MCF 10A (cell line): Measurements from ENCODE around the gene TIMM29. TPM values are rescaled to one million over a fixed set of nuclear protein-coding genes. Genes with fewer than 3 reads are reported as not detected.
A peak's percentile ranks its signal among the peaks of the same experiment; 100 is the strongest.

Experiments used
- BruUV-seq: library from RNA; stranded (reverse); fragments of 400-500 nt; replicated peaks from 2 replicates; lab custom pipeline; 2021; lab: Mats Ljungman, UMichigan
- CTCF ChIA-PET: fragments of 300-600 bp; sonication (Branson Sonifier 250); formaldehyde crosslinking; extraction: SDS; loops from one replicate; lab custom pipeline; 2021; ENCODE audit warnings: antibody characterized with exemption, inconsistent platforms; lab: Yijun Ruan, JAX
- POLR2A ChIA-PET: fragments of 300-600, 350-650 bp; sonication (Branson Sonifier 250); formaldehyde crosslinking; extraction: SDS; loops from one replicate; lab custom pipeline; 2020; ENCODE audit warnings: antibody characterized with exemption, inconsistent platforms; lab: Yijun Ruan, JAX
- DNase-seq: peaks from one replicate; pipeline ENCODE4 v3.0.0-alpha.2; 2018; ENCODE audit not compliant: unreplicated experiment
- H3K27ac Mint-ChIP-seq: one replicate; pipeline ENCODE4 v1.8.0; 2022; ENCODE audit warnings: mild to moderate bottlenecking, low read depth, mixed read lengths; ENCODE audit not compliant: unreplicated experiment
- H3K27me3 Mint-ChIP-seq: one replicate; pipeline ENCODE4 v1.8.0; 2022; ENCODE audit warnings: mixed read lengths; ENCODE audit not compliant: insufficient read depth, unreplicated experiment
- H3K36me3 Mint-ChIP-seq: one replicate; pipeline ENCODE4 v1.8.0; 2022; ENCODE audit warnings: mild to moderate bottlenecking, moderate library complexity, mixed read lengths; ENCODE audit not compliant: insufficient read depth, unreplicated experiment
- H3K4me1 Mint-ChIP-seq: one replicate; pipeline ENCODE4 v1.8.0; 2022; ENCODE audit warnings: mixed read lengths; ENCODE audit not compliant: insufficient read depth, unreplicated experiment
- H3K4me3 Mint-ChIP-seq: one replicate; pipeline ENCODE4 v1.8.0; 2022; ENCODE audit warnings: mild to moderate bottlenecking, moderate library complexity, mixed read lengths; ENCODE audit not compliant: unreplicated experiment
- H3K9me3 Mint-ChIP-seq: one replicate; pipeline ENCODE4 v1.8.0; 2022; ENCODE audit warnings: mixed read lengths; ENCODE audit not compliant: unreplicated experiment
- CTCF ChIP-seq: fragments of 200-600 bp; IDR thresholded peaks from one replicate; pipeline ENCODE4 v1.8.0; 2022; ENCODE audit warnings: antibody characterized with exemption, mild to moderate bottlenecking; ENCODE audit not compliant: unreplicated experiment
- intact Hi-C: fragments of 100-400 bp; cut with micrococcal nuclease; formaldehyde crosslinking; loops from 2 replicates; pipeline ENCODE4 v1.14.1; 2022
- total RNA-seq: library from RNA; stranded (reverse); gene quantifications from 2 replicates; pipeline ENCODE4 v1.2.3, GENCODE V29; 2022

TIMM29 gene
- total RNA-seq, 1 experiment from 2014 or later = 18.3 TPM

GRCh38 chr19:10961073-10961860 lies 32.7 kb downstream of the TIMM29 start:
- H3K4me3 Mint-ChIP-seq = peak overlapping the region; percentile 86
- intact Hi-C loops = loop anchor here (2.0 kb wide), 1 partner anchor 18 kb away; no protein-coding TSS in a partner anchor
- peak; percentile 34 for DNase-seq
- no peaks in the 10 kb centered on the region for H3K9me3 Mint-ChIP-seq
- peaks cover 18% of the 10 kb centered on the region for H3K36me3 Mint-ChIP-seq
- no peaks in the 10 kb centered on the region for H3K4me1 Mint-ChIP-seq
- no TSS peak for BruUV-seq
- no peak for TF ChIP-seq CTCF
- no peaks in the 10 kb centered on the region for H3K27me3 Mint-ChIP-seq
- POLR2A ChIA-PET = interaction anchor here (0.6 to 2.9 kb wide), 17 partner anchors 9 to 638 kb away, joined by 3 to 30 read pairs (median 5); partner anchors contain the start of genes LDLR, TMED1 and YIPF2
- peak overlapping the region; percentile 72 for H3K27ac Mint-ChIP-seq
- CTCF ChIA-PET = interaction anchor here (0.6 to 6.0 kb wide), 3 partner anchors 19 to 29 kb away, joined by 3 to 54 read pairs (median 5); no protein-coding TSS in a partner anchor

DNA sequence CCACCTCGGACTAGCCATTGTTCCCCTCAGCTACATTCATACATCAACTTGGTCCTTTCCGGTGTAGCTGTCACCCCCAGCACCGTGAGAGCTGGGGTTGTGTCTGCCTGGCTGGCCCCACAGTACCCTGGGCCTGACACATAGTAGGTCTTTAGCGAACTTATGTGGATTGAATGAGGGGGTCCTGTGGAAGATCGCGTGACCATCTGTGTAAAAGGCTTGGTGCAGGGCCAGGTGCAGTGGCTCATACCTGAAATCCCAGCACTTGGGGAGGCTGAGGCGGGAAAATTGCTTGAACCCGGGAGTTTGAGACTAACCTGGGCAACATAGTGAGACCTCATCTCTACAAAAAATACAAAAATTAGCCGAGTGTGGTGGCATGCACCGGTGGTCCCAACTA lies 34.3 kb downstream of the TIMM29 start:
- no peaks in the 10 kb centered on the region for H3K9me3 Mint-ChIP-seq
- no TSS peak for BruUV-seq
- no peaks in the 10 kb centered on the region for H3K4me1 Mint-ChIP-seq
- H3K27ac Mint-ChIP-seq = no peak overlapping the region
- peaks cover 24% of the 10 kb centered on the region for H3K36me3 Mint-ChIP-seq
- no peak for DNase-seq
- intact Hi-C loops = no loop called here
- no peaks in the 10 kb centered on the region for H3K27me3 Mint-ChIP-seq
- H3K4me3 Mint-ChIP-seq = peak overlapping the region; percentile 86
- ChIA-PET CTCF (interaction anchor here (0.8 kb wide), 1 partner anchor 16 kb away, joined by 3 read pairs; no protein-coding TSS in a partner anchor), POLR2A (no interaction called here)
- TF ChIP-seq CTCF = no peak

- Mint-ChIP-seq H3K27me3 (no peaks in the 10 kb centered on the region), H3K36me3 (peaks cover 19% of the 10 kb centered on the region), H3K4me3 (no peak overlapping the region), H3K9me3 (no peaks in the 10 kb centered on the region), H3K4me1 (no peaks in the 10 kb centered on the region), H3K27ac (no peak overlapping the region)
- ChIA-PET POLR2A (no interaction called here), CTCF (interaction anchor here (0.8 kb wide), 1 partner anchor 22 kb away, joined by 7 read pairs; no protein-coding TSS in a partner anchor)
- intact Hi-C loops = no loop called here
- BruUV-seq = no TSS peak
- no peak for TF ChIP-seq CTCF
- DNase-seq = no peak
These were observed 35.3 kb downstream of the TIMM29 start for GRCh38 chr19:10963865-10964264.

DNA sequence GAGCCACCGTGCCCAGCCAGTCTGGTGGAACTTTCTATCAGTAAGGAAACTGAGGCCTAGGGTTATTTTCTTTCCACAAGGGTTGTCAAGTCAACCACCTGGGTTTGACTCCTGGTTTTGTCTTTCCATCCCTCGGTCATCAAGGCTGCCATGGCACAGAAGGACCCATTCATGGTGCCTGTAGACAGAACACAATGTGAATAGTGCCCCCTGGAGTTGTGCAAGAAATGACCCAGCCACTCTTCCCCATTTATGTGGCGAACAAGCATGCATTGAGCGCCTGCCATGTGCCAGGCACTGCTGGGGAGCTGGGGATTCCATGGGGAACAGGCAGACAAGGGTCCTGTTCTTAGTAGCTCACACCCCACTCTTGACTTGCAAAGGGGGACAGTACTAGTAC lies 36.3 kb downstream of the TIMM29 start:
- H3K27me3 Mint-ChIP-seq = no peaks in the 10 kb centered on the region
- ChIA-PET POLR2A (interaction anchor here (0.6 kb wide), 1 partner anchor 1492 kb away, joined by 3 read pairs; no protein-coding TSS in a partner anchor), CTCF (interaction anchor here (0.6 to 1.3 kb wide), 2 partner anchors 24 to 163 kb away, joined by 3 to 7 read pairs; no protein-coding TSS in a partner anchor)
- H3K9me3 Mint-ChIP-seq = no peaks in the 10 kb centered on the region
- no peak overlapping the region for H3K4me3 Mint-ChIP-seq
- intact Hi-C loops = no loop called here
- no peak for DNase-seq
- H3K36me3 Mint-ChIP-seq = peaks cover 17% of the 10 kb centered on the region
- no peaks in the 10 kb centered on the region for H3K4me1 Mint-ChIP-seq
- no TSS peak for BruUV-seq
- no peak overlapping the region for H3K27ac Mint-ChIP-seq
- no peak for TF ChIP-seq CTCF
